Measurements from ENCODE around the gene TRAPPC6A.

GRCh38 chr19:45168767-45169351 lies 9.2 kb downstream of the TRAPPC6A start:
- no peak for TF ChIP-seq POLR2A (IDR thresholded peaks at IDR 0.05; ENCODE audit: low read depth, low read length)
- no peak for TF ChIP-seq CEBPB (IDR thresholded peaks at IDR 0.05; ENCODE audit: low read depth, low read length)
- TF ChIP-seq ELK1 (IDR thresholded peaks at IDR 0.05; ENCODE audit: borderline replicate concordance, low read depth, low read length) = no peak
- no peak for TF ChIP-seq CTCF (conservative IDR thresholded peaks at IDR 0.05; ENCODE audit: low read depth, low read length)
- TF ChIP-seq USF2 (IDR thresholded peaks at IDR 0.05; ENCODE audit: low read depth, low read length) = no peak
- TF ChIP-seq CHD1 (IDR thresholded peaks at IDR 0.05; ENCODE audit: low read depth, low read length) = no peak
- TF ChIP-seq SMC3 (IDR thresholded peaks at IDR 0.05; ENCODE audit: low read depth, low read length) = no peak
- no peak for TF ChIP-seq RAD21 (IDR thresholded peaks at IDR 0.05; ENCODE audit: low read length)
- no peak for TF ChIP-seq FOS (IDR thresholded peaks at IDR 0.05; ENCODE audit: low read depth, low read length)
- no peak for TF ChIP-seq RFX5 (IDR thresholded peaks at IDR 0.05; ENCODE audit: low read depth, low read length)

Measured in IMR-90 (cell line).